GM18498 (cell line): Measurements from ENCODE around the gene SMIM13.

Source experiments
- ATAC-seq: cut with Tn5 transposase; IDR thresholded peaks from one replicate; pipeline ENCODE4 v1.9.1; 2021; ENCODE audit warnings: mild to moderate bottlenecking, moderate library complexity; ENCODE audit not compliant: unreplicated experiment

The SMIM13 gene

GRCh38 chr6:11120271-11121005, 26.8 kb downstream of the SMIM13 start:
- no peak for ATAC-seq

- ATAC-seq, result no peak
Observed at GRCh38 chr6:11121851-11122250, 28.2 kb downstream of the SMIM13 start.

GRCh38 chr6:11122380-11122779, 28.7 kb downstream of the SMIM13 start:
- ATAC-seq, result no peak

GRCh38 chr6:11123978-11124377, 30.3 kb downstream of the SMIM13 start:
- no peak for ATAC-seq

GRCh38 chr6:11126876-11127275, 33.2 kb downstream of the SMIM13 start:
- ATAC-seq, result no peak

GRCh38 chr6:11128608-11129007, 35.0 kb downstream of the SMIM13 start:
- ATAC-seq, result no peak

GRCh38 chr6:11129908-11130565, 36.4 kb downstream of the SMIM13 start:
- ATAC-seq, result no peak

- no peak for ATAC-seq
Observed at GRCh38 chr6:11130605-11131004, 37.0 kb downstream of the SMIM13 start.

GRCh38 chr6:11132194-11132888, 38.7 kb downstream of the SMIM13 start:
- ATAC-seq, result no peak

- no peak for ATAC-seq
Observed at GRCh38 chr6:11133281-11133680, 39.6 kb downstream of the SMIM13 start.

- no peak for ATAC-seq
Observed at GRCh38 chr6:11136809-11137208, 43.2 kb downstream of the SMIM13 start.

- ATAC-seq, result no peak
Observed at GRCh38 chr6:11139051-11139960, 45.7 kb downstream of the SMIM13 start.

- no peak for ATAC-seq
Observed at GRCh38 chr6:11140056-11140455, 46.4 kb downstream of the SMIM13 start.

GRCh38 chr6:11141295-11141694, 47.7 kb downstream of the SMIM13 start:
- no peak for ATAC-seq

- ATAC-seq, result no peak
Observed at GRCh38 chr6:11142296-11143027, 48.8 kb downstream of the SMIM13 start.

GRCh38 chr6:11143394-11144371, 50.0 kb downstream of the SMIM13 start:
- no peak for ATAC-seq

- peak; percentile 83 for ATAC-seq
Observed at GRCh38 chr6:11144393-11144851, 50.8 kb downstream of the SMIM13 start.

GRCh38 chr6:11146117-11146826, 52.6 kb downstream of the SMIM13 start:
- no peak for ATAC-seq
